ENCODE measurements around the gene TEX30.

GRCh38 chr13:102726430-102726829 is 47.2 kb downstream of the TEX30 start:
- TF ChIP-seq REST (IDR thresholded peaks at IDR 0.05) (no peak), USF2 (IDR thresholded peaks at IDR 0.05) (no peak)

Data from A549 (cell line).